Activated B cell treated with CpG ODN at 0.5 μM for 24 hours (primary cell): Measurements from ENCODE around the gene P2RX7. TPM values are rescaled to one million over a fixed set of nuclear protein-coding genes. Genes with fewer than 3 reads are reported as not detected.

Experiments used
- ATAC-seq: fragments of 200-7000 bp; cut with Tn5 transposase; one replicate; pipeline ENCODE4 v1.10.0; 2021; ENCODE audit warnings: low read depth, mild to moderate bottlenecking, moderate library complexity
- CTCF ChIA-PET: fragments of 350-600 bp; sonication (Branson Sonifier 250); formaldehyde crosslinking; loops from one replicate; lab custom pipeline; 2021; ENCODE audit warnings: antibody characterized with exemption; lab: Charles Lee
- POLR2A ChIA-PET: fragments of 350-600 bp; sonication (Branson Sonifier 250); formaldehyde crosslinking; loops from one replicate; lab custom pipeline; 2021; ENCODE audit warnings: antibody characterized with exemption; lab: Charles Lee
- DNase-seq: peaks from one replicate; pipeline ENCODE4 v3.0.0; 2022
- H3K27ac Mint-ChIP-seq: one replicate; pipeline ENCODE4 v1.8.0; 2020; ENCODE audit warnings: mixed read lengths
- H3K27me3 Mint-ChIP-seq: one replicate; pipeline ENCODE4 v1.8.0; 2021; ENCODE audit warnings: mixed read lengths
- H3K36me3 Mint-ChIP-seq: one replicate; pipeline ENCODE4 v1.8.0; 2021; ENCODE audit warnings: low read depth, mixed read lengths
- H3K4me1 Mint-ChIP-seq: one replicate; pipeline ENCODE4 v1.8.0; 2021; ENCODE audit warnings: mixed read lengths
- H3K4me3 Mint-ChIP-seq: one replicate; pipeline ENCODE4 v1.8.0; 2020; ENCODE audit warnings: mild to moderate bottlenecking, mixed read lengths
- H3K9me3 Mint-ChIP-seq: one replicate; pipeline ENCODE4 v1.8.0; 2020; ENCODE audit warnings: mixed read lengths
- intact Hi-C: fragments of 100-400 bp; cut with micrococcal nuclease; formaldehyde crosslinking; loops from one replicate; pipeline ENCODE4 v1.15.1; 2024
- total RNA-seq: library from RNA; stranded (reverse); gene quantifications from 2 replicates; pipeline ENCODE4 v1.2.3, GENCODE V29; 2022
- TF ChIP-seq, protein P1 (sequence below): fragments of 200-600 bp; IDR thresholded peaks from one replicate; pipeline ENCODE4 v1.8.0; 2022; ENCODE audit warnings: antibody characterized with exemption, mild to moderate bottlenecking

Gene P2RX7
- total RNA-seq, 1 donor from 2014 or later, result 5.3 TPM

DNA sequence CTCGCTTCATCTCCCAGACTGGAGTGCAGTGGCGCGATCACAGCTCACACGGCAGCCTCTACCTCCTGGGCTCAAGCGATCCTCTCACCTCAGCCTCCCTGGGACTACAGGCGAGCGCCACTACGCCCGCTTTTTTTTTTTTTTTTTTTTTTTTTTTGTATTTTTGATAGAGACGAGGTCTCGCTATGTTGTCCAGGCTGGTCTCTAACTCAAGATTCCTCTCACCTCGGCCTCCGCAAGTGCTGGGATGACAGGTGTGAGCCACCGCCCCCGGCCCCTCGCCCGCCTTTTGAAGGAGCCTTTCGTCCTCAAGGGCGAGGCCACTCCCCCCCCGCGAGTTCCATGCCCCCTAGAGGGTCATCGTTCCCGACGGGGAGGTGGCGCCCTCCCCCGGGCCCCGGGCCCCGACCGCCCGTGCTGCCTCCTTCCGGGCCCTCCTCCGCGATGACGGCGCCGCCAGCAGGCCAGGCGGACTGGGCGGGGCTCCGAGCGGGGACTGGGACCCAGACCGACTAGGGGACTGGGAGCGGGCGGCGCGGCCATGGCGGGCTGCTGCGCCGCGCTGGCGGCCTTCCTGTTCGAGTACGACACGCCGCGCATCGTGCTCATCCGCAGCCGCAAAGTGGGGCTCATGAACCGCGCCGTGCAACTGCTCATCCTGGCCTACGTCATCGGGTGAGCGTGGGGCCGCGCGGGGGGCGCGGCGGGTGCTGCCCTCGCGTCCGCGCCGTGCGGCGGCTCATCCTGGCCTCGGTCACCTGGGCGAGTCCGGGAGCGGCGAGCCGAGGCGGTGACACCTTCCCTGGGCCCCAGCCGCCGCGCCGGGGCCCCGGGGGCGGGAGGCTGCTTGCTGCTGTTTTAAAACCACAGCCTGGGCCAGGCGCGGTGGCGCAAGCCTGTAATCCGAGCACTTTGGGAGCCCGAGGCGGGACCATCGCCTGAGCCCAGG lies 77.2 kb downstream of the P2RX7 start, which contains the start of gene P2RX4:
Gene P2RX4 (plus strand): TSS at position 506 of the 949 bp plus-strand sequence. CDS start 36 bp downstream, at position 542.
- intact Hi-C loops, result loop anchor here (1.0 to 10.0 kb wide), 5 partner anchors 17 to 625 kb away; partner anchors contain the start of genes CAMKK2 and POP5
- CTCF ChIA-PET, result no interaction called here
- TF ChIP-seq, protein P1, sequence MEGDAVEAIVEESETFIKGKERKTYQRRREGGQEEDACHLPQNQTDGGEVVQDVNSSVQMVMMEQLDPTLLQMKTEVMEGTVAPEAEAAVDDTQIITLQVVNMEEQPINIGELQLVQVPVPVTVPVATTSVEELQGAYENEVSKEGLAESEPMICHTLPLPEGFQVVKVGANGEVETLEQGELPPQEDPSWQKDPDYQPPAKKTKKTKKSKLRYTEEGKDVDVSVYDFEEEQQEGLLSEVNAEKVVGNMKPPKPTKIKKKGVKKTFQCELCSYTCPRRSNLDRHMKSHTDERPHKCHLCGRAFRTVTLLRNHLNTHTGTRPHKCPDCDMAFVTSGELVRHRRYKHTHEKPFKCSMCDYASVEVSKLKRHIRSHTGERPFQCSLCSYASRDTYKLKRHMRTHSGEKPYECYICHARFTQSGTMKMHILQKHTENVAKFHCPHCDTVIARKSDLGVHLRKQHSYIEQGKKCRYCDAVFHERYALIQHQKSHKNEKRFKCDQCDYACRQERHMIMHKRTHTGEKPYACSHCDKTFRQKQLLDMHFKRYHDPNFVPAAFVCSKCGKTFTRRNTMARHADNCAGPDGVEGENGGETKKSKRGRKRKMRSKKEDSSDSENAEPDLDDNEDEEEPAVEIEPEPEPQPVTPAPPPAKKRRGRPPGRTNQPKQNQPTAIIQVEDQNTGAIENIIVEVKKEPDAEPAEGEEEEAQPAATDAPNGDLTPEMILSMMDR, result no peak
- ATAC-seq (peak; percentile 85), DNase-seq (peak; percentile 80)
- POLR2A ChIA-PET, result interaction anchor here (1.0 to 1.7 kb wide), 4 partner anchors 14 to 81 kb away, joined by 3 to 11 read pairs (median 6); no protein-coding TSS in a partner anchor
- Mint-ChIP-seq H3K4me1 (peaks cover 24% of the 10 kb centered on the region), H3K36me3 (peaks cover 4% of the 10 kb centered on the region), H3K27me3 (no peaks in the 10 kb centered on the region), H3K27ac (peak within 1 kb of the TSS; percentile 85), H3K9me3 (no peaks in the 10 kb centered on the region), H3K4me3 (peak within 1 kb of the TSS; percentile 83)

DNA sequence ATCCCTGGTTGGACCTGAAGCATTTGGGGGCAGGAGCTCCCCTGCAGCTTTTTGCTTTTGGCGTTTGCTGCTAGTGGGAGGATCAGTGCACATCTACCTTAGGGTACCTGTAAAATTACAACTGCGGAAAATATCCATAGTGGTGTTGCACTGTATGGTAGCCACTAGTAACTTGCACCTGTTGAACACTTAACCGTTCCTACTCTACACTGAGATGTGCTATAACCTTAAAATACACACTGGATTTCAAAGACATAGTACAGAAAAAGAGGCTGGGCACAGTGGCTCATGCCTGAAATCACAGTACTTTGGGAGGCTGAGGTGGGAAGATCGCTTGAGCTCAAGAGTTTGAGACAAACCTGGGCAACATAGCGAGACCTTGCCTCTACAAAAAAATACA lies 80.2 kb downstream of the P2RX7 start:
- Mint-ChIP-seq H3K27ac (no peak overlapping the region), H3K36me3 (peaks cover 17% of the 10 kb centered on the region), H3K4me3 (no peak overlapping the region), H3K4me1 (peaks cover 26% of the 10 kb centered on the region), H3K9me3 (no peaks in the 10 kb centered on the region), H3K27me3 (no peaks in the 10 kb centered on the region)
- intact Hi-C loops, result loop anchor here (5.0 to 10.0 kb wide), 2 partner anchors 84 to 628 kb away; partner anchors contain the start of genes CAMKK2 and POP5
- ChIA-PET POLR2A (interaction anchor here (1.3 kb wide), 1 partner anchor 9 kb away, joined by 3 read pairs; no protein-coding TSS in a partner anchor), CTCF (no interaction called here)
- ATAC-seq (no peak), DNase-seq (no peak)
- TF ChIP-seq, protein P1, result no peak

DNA sequence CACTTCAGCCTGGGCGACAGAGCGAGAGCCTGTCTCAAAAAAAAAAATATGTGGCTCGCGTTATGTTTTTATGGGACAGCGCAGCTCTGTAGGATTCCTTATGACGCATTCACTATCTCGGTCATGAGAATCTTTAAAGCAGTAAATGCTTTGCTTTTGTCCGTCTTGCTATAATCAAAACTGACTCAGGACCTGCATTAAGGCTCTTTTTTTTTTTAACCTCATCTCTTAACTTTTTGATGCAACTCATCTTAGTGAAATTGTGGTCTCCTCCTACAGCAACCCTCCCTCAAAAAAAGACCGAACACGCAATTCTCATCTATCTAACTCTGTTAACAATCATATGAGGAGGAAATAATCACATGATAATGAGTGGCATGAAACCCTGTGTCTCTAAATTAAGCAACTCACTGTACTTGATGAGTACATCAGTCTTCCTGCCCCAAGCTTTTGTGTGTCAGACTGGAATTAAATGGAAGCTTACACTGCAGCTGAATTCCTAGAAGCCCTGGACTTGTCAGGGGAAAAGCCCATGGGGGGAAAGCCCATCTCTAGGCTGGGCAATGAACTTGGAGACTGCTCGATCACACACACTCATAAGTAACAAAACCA lies 81.6 kb downstream of the P2RX7 start:
- Mint-ChIP-seq H3K4me1 (peaks cover 24% of the 10 kb centered on the region), H3K4me3 (no peak overlapping the region), H3K9me3 (no peaks in the 10 kb centered on the region), H3K27ac (peak overlapping the region; percentile 54), H3K27me3 (no peaks in the 10 kb centered on the region), H3K36me3 (peaks cover 26% of the 10 kb centered on the region)
- TF ChIP-seq, protein P1, result no peak
- ChIA-PET POLR2A (interaction anchor here (1.3 kb wide), 2 partner anchors 8 to 13 kb away, joined by 3 to 4 read pairs; no protein-coding TSS in a partner anchor), CTCF (no interaction called here)
- ATAC-seq, result no peak
- no peak for DNase-seq
- intact Hi-C loops, result loop anchor here (5.0 to 10.0 kb wide), 2 partner anchors 83 to 629 kb away; partner anchors contain the start of genes CAMKK2 and POP5

DNA sequence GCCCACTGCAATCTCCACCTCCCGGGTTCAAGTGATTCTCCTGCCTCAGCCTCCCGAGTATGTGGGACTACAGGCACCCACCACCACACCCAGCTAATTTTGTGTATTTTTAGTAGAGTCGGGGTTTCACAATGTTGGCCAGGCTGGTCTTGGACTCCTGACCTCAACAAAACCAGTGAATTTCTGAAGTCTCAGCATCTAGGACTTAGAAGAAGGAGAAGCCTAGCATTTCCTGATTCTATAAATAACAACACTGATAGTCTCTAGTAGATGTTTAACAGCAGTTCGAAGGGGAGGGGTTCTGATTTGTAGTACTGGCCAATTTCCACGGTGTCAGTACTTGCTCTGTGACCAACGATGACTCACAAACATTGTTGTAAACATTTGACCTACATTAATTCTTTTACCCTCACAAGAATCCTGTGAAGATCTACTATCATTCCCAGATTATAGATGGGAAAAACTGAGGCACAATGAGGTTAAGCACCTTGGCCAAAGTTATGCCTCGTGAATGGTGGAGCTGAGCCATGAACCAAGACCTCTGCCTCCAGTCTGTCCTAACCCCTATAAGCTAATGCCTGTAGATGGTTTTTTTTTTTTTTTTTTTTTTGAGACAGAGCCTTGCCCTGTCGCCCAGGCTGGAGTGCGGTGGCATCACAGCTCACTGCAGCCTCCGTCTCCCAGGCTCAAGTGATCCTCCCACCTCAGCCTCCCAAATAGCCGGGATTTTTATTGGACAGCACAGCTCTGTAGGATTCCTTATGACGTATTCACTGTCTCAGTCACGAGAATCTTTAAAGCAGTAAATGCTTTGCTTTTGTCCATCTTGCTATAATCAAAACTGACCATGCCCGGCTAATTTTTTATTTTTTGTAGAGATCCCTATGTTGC lies 82.4 kb downstream of the P2RX7 start:
- ChIA-PET CTCF (no interaction called here), POLR2A (interaction anchor here (1.3 kb wide), 1 partner anchor 12 kb away, joined by 4 read pairs; no protein-coding TSS in a partner anchor)
- TF ChIP-seq, protein P1, result no peak
- Mint-ChIP-seq H3K27me3 (no peaks in the 10 kb centered on the region), H3K4me3 (no peak overlapping the region), H3K4me1 (peaks cover 22% of the 10 kb centered on the region), H3K27ac (peak overlapping the region; percentile 24), H3K36me3 (peaks cover 31% of the 10 kb centered on the region), H3K9me3 (no peaks in the 10 kb centered on the region)
- intact Hi-C loops, result loop anchor here (5.0 to 10.0 kb wide), 2 partner anchors 82 to 630 kb away; partner anchors contain the start of genes CAMKK2 and POP5
- no peak for DNase-seq
- ATAC-seq, result no peak
